ENCODE measurements around the gene TTYH2.
"Not testable (repeated sequence)": the region's sequence is repeated elsewhere in the genome, so short reads cannot be mapped to it uniquely, and the experiment has no call there.

The TTYH2 gene

DNA sequence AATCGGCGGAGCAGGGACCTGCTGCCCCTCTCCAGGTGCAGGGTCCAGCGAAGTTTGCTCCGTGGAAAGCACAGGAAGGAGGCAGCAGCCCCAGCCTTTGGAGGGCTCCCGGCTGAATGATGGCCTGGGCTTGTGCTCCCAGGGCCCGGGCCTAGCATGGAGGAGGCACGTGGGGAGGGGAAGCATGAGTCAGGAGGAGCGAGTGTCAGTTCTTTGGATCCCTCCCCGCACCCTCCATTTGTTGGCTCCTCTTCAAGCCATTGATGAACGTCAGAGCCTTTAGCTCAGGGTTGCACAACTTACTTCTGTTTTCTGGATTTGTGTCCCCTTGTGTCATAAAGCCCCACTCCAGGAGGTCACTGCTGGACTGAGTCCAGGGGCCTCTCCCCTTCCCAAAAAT, 25.8 kb downstream of the TTYH2 start:
- no peak for DNase-seq

DNA sequence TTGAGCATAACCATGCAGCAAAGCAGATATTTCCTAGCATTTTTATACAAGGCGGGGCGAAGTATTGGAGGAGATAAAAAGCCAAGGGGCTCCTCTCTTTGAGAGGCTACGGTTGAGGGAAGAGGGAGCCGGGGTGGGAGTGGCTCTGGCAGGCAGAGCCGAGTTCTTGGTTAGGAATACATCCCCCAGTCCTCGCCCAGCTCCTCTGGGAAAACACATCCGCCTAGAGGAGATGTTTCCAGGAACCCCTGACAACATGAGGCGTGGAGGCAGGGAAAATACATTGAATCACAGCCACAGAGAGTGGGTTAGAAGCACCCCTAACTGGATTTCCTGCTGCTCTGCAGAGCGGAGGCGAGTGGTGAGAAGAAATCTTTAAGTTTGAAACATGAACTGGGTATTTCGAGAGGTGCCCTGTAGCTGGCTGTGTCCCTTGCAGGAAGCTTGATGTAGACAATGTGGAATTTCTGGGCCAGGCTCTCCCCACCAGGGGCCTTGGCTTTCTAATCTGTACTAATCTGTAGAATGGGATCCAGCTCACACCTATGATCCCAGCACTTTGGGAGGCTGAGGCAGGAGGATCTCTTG, 27.3 kb downstream of the TTYH2 start:
- DNase-seq, result no peak

DNA sequence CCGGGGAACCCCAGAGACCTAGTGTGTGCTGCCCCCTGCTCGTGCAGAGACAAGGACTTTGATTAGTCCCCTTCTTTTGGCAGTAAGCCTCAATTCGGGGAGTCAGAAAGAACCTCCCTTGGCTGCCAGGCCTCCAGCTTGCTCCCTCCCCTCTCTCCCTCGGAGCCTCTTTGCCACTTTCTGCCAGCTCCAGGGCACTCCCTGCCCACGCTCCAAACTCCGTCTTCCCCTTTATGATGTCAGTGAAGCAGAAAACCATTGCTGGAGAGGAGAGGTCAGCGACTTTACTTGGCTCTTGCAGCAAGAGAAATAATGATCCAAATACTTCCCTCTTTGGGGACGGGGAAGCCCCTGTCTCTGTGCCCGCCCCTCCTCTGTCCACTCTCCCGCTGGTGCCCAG, 28.1 kb downstream of the TTYH2 start:
- DNase-seq, result no peak

DNA sequence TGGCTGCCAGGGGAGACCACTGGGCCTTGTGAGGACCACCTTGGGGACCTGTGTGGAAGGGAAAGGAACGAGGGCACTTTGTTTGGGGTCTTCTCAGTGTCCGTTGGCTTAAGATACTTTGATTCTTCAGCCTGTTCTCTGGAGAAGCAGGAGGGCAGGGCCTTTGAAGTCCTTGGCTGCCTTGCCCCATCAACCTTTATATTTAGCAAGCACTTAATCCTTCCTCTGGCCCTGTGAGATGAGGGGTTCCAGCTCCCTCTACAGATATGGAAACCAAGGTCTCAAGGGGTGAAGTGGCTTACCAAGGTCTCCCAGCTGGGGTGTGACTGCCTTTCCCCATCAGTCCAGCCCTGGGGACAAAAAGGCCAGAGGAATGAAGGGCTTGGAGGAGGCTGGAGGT, 28.5 kb downstream of the TTYH2 start:
- DNase-seq, result no peak

DNA sequence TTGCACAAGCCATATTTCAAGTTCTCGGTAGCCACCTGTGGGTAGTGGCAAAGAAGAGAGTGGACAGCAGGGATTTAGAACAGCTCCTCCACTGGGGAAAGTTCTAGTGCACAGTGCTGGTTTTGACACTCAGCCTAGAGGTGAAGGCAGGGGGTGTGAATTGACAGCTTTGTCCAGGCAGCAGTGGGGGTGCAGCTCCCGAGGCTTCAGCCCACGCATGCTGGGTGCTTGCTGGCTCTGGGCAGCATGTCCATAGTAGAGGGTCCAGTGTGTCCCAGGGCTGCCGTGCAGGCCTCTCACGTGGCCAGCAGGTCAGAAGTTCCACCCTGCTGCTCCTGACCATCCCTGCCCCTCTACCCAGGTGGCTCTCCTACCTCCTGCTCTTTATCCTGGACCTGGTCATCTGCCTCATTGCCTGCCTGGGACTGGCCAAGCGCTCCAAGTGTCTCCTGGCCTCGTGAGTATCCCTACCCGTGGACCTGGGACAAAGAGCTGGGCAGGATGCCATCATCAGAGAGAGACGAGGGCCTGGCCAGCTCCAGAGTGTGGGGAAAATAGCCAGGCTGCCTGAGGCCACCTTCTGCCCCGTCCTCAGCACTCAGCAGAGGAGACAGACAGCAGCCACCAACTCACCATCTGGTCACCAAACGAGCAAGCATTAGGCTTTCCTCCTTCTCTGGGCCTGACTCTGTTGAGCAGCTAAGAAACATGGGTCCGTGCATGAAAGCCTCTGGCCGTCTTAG, 29.8 kb downstream of the TTYH2 start:
- DNase-seq, result no peak

DNA sequence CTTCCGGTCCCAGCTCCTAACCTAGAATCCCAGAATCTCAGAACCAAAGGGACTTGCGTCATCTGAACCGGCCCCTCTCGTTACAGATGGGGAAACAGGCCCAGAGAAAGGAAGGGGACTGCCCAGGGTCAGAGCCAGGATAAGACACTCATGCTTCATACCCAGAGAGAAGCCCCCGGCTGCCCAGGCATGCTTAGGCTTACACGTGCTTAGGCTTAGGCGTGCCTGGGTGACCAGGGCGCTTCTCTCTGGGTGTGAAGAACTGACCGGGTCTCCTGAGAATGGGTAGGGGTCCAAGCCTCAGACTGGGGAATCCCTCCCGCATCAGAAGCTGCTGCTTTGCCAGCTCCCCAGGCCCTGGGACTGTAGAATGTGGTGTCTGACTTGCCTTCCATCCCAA, 30.8 kb downstream of the TTYH2 start:
- DNase-seq, result no peak

DNA sequence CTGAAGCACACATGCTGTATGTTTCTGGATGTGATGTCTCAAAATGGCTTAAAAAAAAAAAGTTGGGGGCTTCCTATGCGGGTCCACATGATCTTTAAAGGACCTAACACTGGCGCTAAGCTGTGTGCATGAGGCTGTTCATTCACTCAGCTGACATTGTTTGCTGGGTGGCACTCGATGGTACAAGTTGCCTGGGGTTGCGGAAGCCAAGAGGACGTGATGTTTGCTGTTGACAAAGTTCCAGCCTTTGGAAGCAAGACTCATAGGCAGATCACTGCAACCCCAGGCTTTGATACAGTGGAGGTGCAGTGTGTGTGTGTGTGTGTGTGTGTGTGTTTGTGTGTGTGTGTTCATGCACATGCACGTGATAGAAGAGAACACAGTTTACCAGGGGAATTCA, 31.2 kb downstream of the TTYH2 start:
- no peak for DNase-seq

DNA sequence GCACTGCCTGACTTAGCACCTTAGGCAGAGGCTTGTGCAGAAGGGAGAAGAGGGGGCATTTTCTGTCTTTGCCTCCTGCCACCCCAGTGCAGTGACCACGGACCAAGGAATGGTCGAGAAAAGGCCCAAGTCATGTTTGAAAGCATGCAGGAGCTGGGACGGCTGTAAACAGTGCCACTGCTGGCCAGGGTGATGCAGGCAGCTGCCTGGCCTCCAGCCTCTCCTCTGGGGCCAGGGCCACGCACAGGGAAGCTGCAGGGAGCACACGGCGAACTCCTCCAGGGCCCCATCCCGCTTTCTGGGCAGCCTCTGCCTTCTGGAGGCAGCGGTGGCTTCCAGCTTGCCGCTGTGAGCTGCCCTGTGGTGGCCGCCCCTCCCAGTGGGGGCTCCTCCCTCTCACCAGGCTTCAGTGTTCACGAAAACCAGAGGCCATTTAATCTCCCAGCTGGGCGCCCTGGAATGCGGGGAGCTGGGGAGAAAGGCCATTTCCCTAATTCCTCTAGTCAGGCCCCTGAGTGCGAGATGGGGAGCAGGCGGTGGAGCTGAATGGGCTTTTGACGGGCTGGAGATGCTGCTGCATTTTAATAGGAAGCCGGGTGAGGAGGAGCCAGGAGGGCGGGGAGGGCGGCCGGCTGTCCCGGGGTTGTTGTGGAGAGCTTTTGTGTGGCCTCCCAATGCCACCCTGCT, 31.9 kb downstream of the TTYH2 start:
- no peak for DNase-seq

DNA sequence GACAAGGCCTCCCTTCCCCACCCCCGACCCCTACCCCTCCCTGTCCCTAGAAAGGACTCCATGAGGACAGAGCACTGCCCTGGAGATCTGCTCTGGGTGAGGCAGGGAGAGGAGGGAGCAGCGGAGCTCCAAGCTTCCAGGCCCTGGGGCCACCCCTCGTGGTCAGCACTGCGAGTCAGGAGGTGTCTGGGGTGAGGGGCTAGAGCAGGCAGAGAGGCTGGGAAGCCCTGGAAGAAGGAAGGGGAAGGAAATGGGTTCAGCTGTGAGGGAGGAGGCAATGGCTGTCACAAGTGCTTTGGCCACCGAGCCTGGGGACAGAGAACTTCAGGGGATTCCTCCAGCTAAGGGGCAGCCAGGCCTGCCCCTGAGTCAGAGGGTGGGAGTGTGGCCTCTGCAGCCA, 32.5 kb downstream of the TTYH2 start:
- DNase-seq, result no peak

DNA sequence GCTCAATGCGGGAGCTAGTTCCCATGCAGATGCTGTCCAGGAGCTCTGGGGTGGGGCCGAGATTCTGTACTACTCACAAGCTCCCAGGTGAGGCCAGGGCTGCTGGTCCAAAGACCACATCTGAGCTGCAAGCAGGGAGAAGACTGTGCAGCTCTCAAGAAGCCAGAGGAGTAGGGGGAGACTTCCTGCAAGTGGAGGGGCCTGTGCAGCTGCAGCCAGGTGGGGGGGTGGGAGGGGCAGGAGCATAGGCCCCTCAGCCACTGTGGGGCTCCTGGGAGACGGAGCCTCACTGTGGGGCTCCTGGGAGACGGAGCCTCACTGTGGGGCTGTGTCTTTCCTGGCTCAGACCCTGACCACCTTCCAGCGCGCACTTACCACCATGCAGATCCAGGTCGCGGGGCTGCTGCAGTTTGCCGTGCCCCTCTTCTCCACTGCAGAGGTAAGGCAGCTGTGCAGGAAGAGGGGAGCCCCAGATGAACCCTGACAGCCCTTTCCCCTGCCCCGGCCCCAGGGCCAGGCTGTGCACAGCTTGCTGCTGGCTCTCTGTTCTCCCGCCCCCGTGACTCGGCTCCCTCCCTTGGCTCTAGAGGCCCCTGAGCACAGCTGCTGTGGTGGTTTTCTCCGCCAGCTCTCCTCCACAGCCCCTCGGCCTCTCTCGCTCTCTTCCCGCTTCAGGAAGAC, 36.4 kb downstream of the TTYH2 start:
- DNase-seq, result no peak

DNA sequence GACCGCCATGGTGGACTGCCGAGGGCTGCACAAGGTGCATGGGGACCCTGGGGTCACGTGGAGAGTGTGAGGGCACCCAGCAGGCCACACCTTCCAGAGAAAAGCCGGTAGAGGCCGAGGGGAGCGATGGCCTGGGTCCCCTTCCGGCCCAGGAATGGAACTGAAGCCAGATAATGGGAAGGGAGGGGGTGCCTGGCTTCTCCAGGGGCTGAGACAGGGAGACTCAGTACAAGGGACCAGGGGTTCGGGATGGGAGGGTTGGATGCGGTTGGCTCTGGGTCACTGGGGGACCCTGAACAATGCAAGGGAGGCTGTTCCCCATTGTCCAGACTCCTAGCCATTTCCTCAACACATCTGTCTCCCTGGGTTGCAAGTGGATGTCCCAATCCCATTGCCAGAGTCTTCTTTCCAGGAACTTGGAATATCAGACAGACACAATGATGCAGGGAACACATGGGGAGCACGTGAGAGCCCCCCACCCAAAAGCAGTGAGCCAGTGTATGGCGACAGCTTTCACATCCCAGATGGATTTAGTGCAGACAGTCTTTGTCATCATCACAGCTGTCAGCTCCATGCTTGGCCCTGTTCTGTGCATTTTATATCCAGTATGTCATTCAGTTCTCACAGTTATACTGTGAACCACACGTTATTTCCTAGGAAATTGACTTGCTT, 37.1 kb downstream of the TTYH2 start:
- no peak for DNase-seq

DNA sequence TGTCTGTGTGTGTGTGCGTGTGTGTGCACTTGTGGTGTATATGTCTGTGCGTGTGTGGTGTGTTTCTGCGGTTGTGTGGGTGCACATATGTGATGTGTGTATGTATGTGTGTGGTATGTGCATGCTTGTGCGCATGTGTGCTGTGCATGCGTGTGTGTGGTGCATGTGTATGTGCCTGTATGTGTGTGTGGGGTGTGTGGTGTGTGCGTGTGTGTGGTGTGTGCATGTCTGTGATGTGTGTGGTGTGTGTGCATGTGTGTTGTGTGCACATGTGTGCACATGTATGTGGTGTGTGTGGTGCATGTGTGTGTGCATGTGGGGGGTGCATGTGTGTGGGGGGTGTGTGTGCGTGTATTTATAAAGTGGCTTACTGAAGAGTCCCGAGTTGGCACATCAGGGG, 37.7 kb downstream of the TTYH2 start:
- DNase-seq, result no peak

DNA sequence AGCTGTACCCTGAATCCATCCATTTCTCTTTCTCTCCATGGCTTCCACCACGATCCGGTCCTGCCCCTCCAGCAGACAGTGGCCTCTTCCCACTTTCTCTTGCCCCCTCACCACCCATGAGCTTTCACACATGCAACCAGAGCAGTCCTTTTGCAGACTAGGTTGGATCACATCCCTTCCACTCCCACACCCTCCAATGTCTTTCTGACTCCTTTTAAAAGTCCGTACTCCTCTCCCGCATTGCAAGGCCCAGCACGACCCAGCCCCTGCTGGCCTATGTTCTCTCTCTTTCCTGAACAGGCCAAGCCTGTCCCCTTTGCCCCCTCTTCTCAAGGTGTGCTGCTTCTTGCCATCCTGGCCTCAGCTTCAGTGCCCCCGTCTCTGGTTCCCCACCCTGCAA, 38.2 kb downstream of the TTYH2 start:
- DNase-seq, result no peak

DNA sequence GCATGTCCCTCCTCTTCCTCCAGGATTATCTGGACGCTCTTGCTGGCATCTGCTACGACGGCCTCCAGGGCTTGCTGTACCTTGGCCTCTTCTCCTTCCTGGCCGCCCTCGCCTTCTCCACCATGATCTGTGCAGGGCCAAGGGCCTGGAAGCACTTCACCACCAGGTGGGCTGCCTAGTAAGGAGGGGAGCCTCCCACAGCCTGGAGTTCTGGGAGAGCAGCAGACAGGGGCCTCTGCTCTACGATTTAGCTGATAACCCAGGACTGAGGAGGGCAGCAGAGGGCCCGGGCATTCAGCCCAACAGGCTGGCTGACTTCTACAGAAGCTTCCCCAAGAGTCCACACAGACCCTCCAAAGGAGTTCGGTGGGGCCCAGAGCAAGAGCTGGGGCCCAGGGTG, 38.8 kb downstream of the TTYH2 start:
- no peak for DNase-seq

DNA sequence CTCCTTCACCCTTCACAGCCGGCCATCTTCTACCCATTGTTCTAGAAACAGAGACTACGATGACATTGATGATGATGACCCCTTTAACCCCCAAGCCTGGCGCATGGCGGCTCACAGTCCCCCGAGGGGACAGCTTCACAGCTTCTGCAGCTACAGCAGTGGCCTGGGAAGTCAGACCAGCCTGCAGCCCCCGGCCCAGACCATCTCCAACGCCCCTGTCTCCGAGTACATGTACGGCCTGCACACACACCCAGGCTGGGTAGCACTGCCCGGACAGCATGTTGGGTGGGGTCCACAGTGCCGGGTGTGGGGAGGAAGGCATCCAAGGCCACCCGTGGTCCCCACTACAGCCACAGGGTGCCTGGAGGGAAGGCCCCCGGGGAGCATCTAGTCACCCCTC, 39.7 kb downstream of the TTYH2 start:
- no peak for DNase-seq

DNA sequence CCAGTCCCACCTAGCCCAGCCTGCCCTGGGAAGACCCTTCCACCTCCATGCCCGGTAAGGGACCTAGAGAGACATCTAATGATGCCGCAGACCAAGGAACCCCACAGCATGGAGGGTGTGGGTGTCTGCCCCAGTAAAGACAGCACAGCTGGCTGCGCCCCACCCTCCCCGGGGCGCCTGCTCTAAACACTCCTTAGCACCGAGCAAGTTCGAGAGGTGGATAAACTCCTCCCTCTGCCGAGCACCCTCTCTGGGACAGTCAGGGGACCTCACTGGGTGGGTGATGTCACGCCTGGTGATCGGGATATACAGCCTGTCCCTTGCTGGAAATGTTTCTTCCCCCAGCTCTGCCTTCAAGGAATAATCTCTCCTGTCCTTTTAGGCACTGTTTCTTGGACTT, 43.9 kb downstream of the TTYH2 start:
- no peak for DNase-seq

DNA sequence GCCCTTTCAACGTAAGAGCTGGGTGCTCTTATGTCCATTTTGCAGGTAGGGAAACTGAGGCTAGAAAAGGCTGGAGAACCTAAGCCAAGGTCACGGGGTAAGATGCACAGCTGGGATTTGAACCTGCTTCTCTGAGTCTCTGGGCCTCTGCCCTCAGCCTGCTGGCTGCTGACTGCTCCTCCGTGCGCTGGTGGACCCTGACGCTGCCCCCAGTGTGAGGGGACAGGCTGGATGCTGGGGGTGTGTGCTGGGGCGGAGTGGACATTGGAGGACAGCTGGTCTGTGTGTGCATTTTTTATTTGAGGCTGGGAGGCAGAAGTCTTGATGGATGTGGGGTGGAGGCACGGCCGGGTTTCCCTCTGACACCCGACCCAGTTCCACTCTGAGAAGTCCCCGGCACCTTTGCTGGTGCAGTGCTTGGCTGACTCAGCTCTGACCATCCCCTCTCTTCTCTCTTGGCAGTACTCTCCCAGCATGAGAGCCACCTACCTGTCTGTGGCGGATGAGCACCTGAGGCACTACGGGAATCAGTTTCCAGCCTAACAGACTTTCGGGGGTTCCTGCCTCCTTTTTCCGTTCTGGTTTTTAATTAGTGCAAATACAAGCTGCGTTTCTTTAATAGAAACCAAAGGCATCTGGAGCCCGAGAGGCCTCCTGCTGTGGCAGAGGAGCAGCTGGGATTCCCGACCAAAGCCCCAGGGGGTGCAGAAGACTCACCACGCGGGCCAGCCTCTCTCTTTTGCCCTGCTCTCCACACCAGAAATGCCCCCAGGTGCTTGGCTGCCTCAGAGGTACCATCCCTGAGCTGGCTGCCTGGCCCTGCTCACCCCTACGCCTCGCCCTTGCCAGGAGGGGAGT, 46.5 kb downstream of the TTYH2 start:
- DNase-seq, result no peak

DNA sequence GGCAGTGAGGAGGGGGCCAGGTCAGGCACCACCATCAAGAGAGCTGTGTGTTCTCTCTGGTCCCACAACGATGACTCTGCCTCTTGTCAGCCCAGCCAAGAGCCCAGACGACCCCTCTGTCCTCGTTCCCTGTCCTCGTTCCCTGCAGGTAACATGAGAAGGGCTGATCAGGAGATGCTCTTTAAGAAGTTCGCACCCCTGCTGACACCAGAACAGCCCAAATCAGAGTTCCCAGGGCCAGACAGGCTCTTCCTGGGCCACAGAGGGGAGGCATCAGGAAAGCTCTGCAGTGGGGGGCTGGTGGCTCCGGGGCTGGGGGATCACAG, 47.1 kb downstream of the TTYH2 start:
- DNase-seq, result no peak

DNA sequence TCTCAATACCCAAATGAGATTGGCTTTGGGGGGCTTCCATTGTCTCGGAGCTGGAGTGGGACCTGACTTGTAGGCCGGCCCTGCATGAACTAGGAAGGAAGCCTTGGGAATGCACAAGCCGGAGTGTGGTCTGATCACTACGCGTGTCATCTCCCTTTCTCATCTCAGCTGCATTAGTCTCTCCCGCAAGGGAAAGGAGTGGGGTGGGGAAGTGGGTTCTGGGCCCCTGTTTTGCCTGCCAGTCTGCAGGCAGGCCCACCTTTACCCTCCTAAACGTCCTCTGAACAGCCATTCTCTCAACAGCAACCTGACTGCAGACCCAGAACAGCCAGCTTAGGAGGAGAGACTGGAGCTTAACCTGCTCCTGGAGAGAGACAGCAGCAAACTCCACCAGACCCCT, 49.2 kb downstream of the TTYH2 start:
- no peak for DNase-seq

DNA sequence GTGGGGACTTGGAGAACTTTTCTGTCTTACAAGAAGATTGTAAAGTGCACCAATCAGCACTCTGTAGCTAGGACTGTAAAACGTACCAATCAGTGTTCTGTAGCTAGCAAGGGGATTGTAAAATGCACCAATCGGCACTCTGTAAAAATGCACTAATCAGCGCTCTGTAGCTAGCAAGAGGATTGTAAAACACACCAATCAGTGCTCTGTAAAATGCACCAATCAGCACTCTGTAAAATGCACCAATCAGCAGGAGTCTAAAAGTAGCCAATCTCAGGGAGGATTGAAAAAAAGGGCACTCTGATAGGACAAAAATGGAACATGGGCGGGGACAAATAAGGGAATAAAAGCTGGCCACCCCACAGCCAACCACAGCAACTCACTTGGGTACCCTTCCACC, 53.7 kb downstream of the TTYH2 start:
- DNase-seq, result not testable (repeated sequence)

DNA sequence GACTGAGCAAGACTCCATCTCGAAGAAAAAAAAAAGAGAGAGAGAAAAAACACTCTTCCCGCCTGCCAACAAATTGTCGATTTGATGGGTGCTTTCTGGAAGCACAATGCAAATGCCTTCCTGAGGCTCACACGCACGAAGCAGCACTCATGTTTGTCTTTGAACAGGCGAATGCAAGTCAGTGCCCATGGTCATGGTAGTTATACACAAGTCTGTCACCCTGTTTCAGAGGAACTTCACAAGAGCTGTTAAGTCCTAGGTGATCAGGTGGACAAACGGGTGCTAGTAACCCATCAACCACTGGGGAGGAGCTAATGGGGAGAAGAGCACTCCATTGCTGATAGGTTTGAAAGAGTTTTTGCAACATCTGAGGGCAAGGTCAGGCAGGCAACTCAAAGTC, 54.2 kb downstream of the TTYH2 start:
- DNase-seq, result no peak

DNA sequence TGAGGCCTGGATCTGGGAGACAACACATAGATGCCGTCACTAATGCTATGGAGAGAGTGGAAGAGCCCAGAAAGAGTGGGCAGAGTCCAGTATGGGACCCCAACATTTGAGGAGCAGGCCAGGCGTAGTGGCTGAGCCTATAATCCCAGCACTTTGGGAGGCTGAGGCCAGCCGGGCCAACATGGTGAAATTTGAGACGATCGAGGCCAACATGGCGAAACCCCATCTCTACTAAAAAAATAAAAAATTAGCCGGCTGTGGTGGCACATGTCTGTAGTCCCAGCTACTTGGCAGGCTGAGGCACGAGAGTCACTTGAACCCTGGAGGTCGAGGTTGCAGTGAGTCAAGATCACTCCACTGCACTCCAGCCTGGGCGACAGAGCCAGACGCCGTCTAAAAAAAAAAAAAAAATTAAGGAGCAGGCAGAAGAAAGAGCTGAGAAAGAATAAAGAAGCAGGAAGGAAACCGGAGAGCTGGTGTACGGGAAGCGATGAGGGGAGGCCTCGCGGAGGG, 54.7 kb downstream of the TTYH2 start:
- DNase-seq, result no peak

Measured in T-helper 1 cell (primary cell).